Activated CD8-positive, alpha-beta T cell treated with anti-CD3 and anti-CD28 coated beads, Interleukin-2, amount 10 ng/mL, durations not matched to agents 7 days and 5 days (primary cell): ENCODE results near the gene PCGF1. TPM values are rescaled to one million over a fixed set of nuclear protein-coding genes. Genes with fewer than 3 reads are reported as not detected.
"Not testable (repeated sequence)": the region's sequence is repeated elsewhere in the genome, so short reads cannot be mapped to it uniquely, and the experiment has no call there.

ENCODE experiments used
- ATAC-seq: fragments of 150-1000 bp; cut with Tn5 transposase; one replicate; pipeline ENCODE4 v1.10.0; 2021; ENCODE audit warnings: moderate library complexity
- CTCF ChIA-PET: fragments of 350-600 bp; sonication (Branson Sonifier 250); formaldehyde crosslinking; loops from one replicate; lab custom pipeline; 2021; ENCODE audit warnings: antibody characterized with exemption; lab: Charles Lee
- POLR2A ChIA-PET: fragments of 350-600 bp; sonication (Branson Sonifier 250); formaldehyde crosslinking; loops from one replicate; lab custom pipeline; 2021; ENCODE audit warnings: antibody characterized with exemption; lab: Charles Lee
- DNase-seq: peaks from one replicate; pipeline ENCODE4 v3.0.0-alpha.2; 2020
- H3K27ac Mint-ChIP-seq: one replicate; pipeline ENCODE4 v1.8.0; 2021; ENCODE audit warnings: mild to moderate bottlenecking, mixed read lengths
- H3K27me3 Mint-ChIP-seq: one replicate; pipeline ENCODE4 v1.8.0; 2021; ENCODE audit warnings: low read depth, mixed read lengths
- H3K36me3 Mint-ChIP-seq: one replicate; pipeline ENCODE4 v1.8.0; 2021; ENCODE audit warnings: low read depth, mixed read lengths
- H3K4me1 Mint-ChIP-seq: one replicate; pipeline ENCODE4 v1.8.0; 2021; ENCODE audit warnings: low read depth, mixed read lengths
- H3K4me3 Mint-ChIP-seq: one replicate; pipeline ENCODE4 v1.8.0; 2021; ENCODE audit warnings: mild to moderate bottlenecking, mixed read lengths
- H3K9me3 Mint-ChIP-seq: one replicate; pipeline ENCODE4 v1.8.0; 2022; ENCODE audit warnings: mixed read lengths; ENCODE audit not compliant: insufficient read depth
- total RNA-seq, 2 experiments: library from RNA; stranded (reverse); gene quantifications; one replicate each; pipeline ENCODE4 v1.2.3, GENCODE V29; 2021

Gene PCGF1
- total RNA-seq, 2 experiments from 2014 or later, result 20.3 to 28.5 TPM

DNA sequence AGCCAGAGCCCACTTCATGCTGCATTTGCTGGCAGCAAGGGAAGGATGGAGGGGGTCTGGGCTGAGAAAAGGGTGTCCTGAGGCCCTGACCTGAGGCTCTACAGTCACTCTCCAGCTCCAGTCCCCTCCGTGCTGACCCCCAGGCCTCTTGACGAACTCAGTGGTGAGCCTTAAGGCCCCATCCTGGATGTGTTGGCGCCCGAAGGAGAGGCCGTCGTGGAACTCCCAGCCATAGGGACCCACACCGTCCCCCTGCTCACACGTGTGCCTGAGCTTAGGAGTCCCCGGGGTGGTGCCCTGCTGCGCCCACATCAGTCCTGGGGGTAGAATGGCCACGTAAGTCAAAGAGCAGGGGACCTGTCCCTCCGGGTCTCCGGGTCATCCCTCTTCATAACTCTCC lies 43.1 kb downstream of the PCGF1 start:
- ChIA-PET CTCF (interaction anchor here (1.0 to 1.7 kb wide), 4 partner anchors 17 to 123 kb away, joined by 3 to 4 read pairs (median 4); no protein-coding TSS in a partner anchor), POLR2A (interaction anchor here (1.1 to 1.5 kb wide), 4 partner anchors 19 to 727 kb away, joined by 3 to 11 read pairs (median 3); partner anchors contain the start of genes AUP1, CCDC142, HTRA2 and TPRKB)
- DNase-seq (no peak), ATAC-seq (peak; percentile 3)
- no peaks in the 10 kb centered on the region for H3K9me3 Mint-ChIP-seq
- H3K27me3 Mint-ChIP-seq, result no peaks in the 10 kb centered on the region
- peaks cover 38% of the 10 kb centered on the region for H3K4me1 Mint-ChIP-seq
- H3K36me3 Mint-ChIP-seq, result peaks cover 18% of the 10 kb centered on the region
- H3K4me3 Mint-ChIP-seq, result peak overlapping the region; percentile 96
- peak overlapping the region; percentile 86 for H3K27ac Mint-ChIP-seq

DNA sequence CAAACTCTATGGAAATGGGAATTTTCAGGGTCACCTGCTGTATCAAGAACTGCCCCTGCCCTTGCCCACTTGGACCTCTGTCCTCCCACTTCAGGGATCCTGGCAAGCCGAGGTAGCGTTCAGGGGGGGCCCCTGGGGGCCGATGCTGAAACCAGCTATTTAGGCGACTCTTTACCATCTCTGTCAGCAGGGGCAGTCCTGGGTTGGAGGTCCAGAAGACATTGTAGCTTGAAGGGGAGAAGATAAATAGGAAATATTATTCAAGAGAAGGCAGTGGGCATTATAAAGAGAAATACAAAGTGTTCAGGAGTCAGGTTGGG lies 44.7 kb downstream of the PCGF1 start:
- ChIA-PET POLR2A (interaction anchor here (1.0 to 2.6 kb wide), 2 partner anchors 9 to 10 kb away, joined by 3 to 12 read pairs; partner anchors contain the start of gene MRPL53), CTCF (no interaction called here)
- H3K27ac Mint-ChIP-seq, result no peak overlapping the region
- ATAC-seq (no peak), DNase-seq (no peak)
- H3K4me1 Mint-ChIP-seq, result peaks cover 43% of the 10 kb centered on the region
- H3K27me3 Mint-ChIP-seq, result no peaks in the 10 kb centered on the region
- no peaks in the 10 kb centered on the region for H3K9me3 Mint-ChIP-seq
- H3K36me3 Mint-ChIP-seq, result peaks cover 19% of the 10 kb centered on the region
- H3K4me3 Mint-ChIP-seq, result no peak overlapping the region

DNA sequence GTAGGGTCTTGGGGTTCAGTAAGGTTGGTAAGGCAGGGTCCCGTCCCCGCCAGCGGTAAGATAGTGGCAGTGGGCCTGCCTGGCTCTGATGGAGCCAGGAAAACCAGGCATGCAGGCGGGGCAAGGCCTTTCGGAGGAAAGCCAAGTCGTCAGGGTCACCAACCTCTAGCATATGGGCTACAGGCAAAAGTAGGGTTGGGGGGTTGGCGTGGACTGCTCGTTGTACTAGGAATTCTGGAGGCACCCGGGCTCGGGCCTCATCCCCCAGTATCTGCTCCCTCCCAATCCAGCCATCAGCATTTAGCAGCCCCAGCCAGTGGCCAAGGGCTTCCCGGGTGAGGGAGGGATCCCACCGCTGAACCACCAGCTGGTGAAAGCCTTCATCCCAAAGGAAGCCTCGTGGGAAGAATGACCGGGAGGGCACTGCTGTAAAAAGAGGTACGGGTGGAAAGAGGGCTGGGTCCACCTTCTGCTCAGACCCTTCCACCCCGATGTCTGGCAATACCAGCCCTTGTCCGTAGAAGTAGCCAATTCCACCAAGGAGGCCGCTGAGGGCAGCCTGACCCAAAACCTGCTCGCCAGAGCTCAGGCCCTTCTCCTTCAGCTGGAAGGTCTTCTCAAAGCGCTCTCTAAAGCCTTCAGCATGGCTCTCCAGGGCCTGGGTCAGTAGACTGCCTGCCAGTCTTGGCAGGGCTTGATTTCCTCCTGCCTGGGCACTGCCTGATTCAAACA lies 45.3 kb downstream of the PCGF1 start:
- H3K36me3 Mint-ChIP-seq, result peaks cover 20% of the 10 kb centered on the region
- no peaks in the 10 kb centered on the region for H3K27me3 Mint-ChIP-seq
- CTCF ChIA-PET, result interaction anchor here (0.7 to 1.0 kb wide), 4 partner anchors 31 to 126 kb away, joined by 3 to 6 read pairs (median 4); no protein-coding TSS in a partner anchor
- no peak overlapping the region for H3K27ac Mint-ChIP-seq
- no peak for DNase-seq
- POLR2A ChIA-PET, result interaction anchor here (0.7 to 2.6 kb wide), 4 partner anchors 9 to 20 kb away, joined by 3 to 12 read pairs (median 3); partner anchors contain the start of gene MRPL53
- peaks cover 42% of the 10 kb centered on the region for H3K4me1 Mint-ChIP-seq
- no peaks in the 10 kb centered on the region for H3K9me3 Mint-ChIP-seq
- ATAC-seq, result no peak
- no peak overlapping the region for H3K4me3 Mint-ChIP-seq

DNA sequence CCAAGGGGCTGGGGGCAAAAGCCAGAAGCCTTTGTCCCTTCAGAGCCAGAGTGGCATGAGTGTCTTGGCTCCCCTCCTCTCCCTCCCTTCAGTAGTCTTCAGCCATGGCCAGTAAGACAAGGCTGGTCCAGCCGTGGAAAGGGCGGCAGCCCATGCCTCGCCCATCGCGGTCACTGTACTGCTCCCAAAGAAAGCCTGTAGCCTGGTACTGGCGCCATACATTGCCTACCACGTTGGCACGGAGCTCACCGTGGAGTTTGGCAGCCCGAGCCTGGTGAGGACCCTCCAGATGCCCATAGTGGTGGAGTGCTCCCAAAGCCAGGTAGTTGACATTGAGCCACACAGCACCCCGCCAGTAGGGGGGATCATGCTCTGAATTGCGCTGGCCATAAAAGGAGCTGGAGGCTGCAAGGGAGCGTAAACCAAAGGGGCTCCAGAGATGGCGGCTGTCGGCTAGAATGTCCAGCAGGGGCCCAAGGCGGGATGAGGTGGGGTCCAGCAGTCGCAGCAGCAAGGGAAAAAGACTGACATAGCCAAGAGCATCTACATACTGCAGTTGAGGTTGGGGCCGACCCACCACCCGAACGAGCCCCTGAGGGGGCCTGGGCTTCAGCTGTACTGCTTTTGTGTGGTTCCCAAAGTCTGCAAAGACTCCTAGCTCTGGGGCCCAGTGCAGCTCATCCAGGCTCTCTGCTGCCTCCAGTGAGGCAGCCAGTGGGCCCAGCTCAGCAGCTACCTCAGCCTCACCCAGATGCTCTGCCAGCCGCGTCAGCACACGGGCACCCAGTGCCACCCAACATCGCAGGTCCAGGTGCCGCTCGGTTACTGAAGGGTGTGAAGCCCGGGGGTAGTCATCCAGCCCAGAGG lies 46.1 kb downstream of the PCGF1 start:
- peaks cover 26% of the 10 kb centered on the region for H3K36me3 Mint-ChIP-seq
- no peaks in the 10 kb centered on the region for H3K9me3 Mint-ChIP-seq
- DNase-seq, result no peak
- H3K4me1 Mint-ChIP-seq, result peaks cover 50% of the 10 kb centered on the region
- ChIA-PET CTCF (interaction anchor here (0.7 to 1.0 kb wide), 4 partner anchors 30 to 127 kb away, joined by 3 to 6 read pairs (median 4); no protein-coding TSS in a partner anchor), POLR2A (interaction anchor here (0.7 to 2.6 kb wide), 3 partner anchors 12 to 20 kb away, joined by 3 to 12 read pairs (median 3); partner anchors contain the start of gene MRPL53)
- H3K27me3 Mint-ChIP-seq, result no peaks in the 10 kb centered on the region
- no peak overlapping the region for H3K4me3 Mint-ChIP-seq
- H3K27ac Mint-ChIP-seq, result peak overlapping the region; percentile 30
- no peak for ATAC-seq

DNA sequence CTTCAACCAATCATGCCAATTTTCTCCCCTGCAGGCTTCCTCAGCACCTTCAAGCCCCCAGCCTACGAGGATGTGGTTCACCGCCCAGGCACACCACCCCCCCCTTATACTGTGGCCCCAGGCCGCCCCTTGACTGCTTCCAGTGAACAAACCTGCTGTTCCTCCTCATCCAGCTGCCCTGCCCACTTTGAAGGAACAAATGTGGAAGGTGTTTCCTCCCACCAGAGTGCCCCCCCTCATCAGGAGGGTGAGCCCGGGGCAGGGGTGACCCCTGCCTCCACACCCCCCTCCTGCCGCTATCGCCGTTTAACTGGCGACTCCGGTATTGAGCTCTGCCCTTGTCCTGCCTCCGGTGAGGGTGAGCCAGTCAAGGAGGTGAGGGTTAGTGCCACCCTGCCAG lies 47.3 kb downstream of the PCGF1 start:
- not testable (repeated sequence) for H3K9me3 Mint-ChIP-seq, DNase-seq, H3K27me3 Mint-ChIP-seq, ATAC-seq
- peaks cover 34% of the 10 kb centered on the region for H3K36me3 Mint-ChIP-seq
- peak overlapping the region; percentile 52 for H3K27ac Mint-ChIP-seq
- POLR2A ChIA-PET, result interaction anchor here (2.6 kb wide), 2 partner anchors 13 to 70 kb away, joined by 12 to 24 read pairs; partner anchors contain the start of genes AUP1, HTRA2 and MRPL53
- peaks cover 59% of the 10 kb centered on the region for H3K4me1 Mint-ChIP-seq
- peak overlapping the region; percentile 99 for H3K4me3 Mint-ChIP-seq
- CTCF ChIA-PET, result interaction anchor here (2.2 kb wide), 1 partner anchor 16 kb away, joined by 11 read pairs; no protein-coding TSS in a partner anchor

DNA sequence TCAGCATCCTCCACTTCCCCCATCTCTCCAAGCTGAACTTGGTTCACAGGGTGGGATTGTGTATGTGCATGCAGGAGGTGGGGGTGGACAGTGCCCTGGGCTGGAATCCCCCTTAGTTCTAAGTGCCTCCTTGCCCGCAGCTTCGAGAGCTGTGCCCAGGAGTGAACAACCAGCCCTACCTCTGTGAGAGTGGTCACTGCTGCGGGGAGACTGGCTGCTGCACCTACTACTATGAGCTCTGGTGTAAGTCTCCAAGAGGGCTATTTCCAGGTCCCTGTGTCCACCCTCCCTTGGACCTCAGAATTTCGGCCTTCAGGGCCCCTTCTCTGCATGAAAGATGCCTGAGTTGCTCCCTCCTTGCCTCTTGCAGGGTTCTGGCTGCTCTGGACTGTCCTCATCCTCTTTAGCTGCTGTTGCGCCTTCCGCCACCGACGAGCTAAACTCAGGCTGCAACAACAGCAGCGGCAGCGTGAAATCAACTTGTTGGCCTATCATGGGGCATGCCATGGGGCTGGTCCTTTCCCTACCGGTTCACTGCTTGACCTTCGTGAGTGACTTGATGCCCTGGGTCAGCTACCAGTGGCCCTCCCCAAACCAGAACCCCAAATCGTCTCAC lies 47.9 kb downstream of the PCGF1 start:
- Mint-ChIP-seq H3K27ac (peak overlapping the region; percentile 98), H3K36me3 (peaks cover 37% of the 10 kb centered on the region), H3K4me3 (peak overlapping the region; percentile 99), H3K4me1 (peaks cover 64% of the 10 kb centered on the region)
- not testable (repeated sequence) for DNase-seq, H3K27me3 Mint-ChIP-seq, H3K9me3 Mint-ChIP-seq, ATAC-seq
- ChIA-PET POLR2A (interaction anchor here (0.8 to 3.1 kb wide), 6 partner anchors 8 to 71 kb away, joined by 3 to 33 read pairs (median 20); partner anchors contain the start of genes AUP1, CCDC142, HTRA2 and MRPL53), CTCF (interaction anchor here (1.0 to 2.8 kb wide), 8 partner anchors 12 to 128 kb away, joined by 3 to 14 read pairs (median 8); partner anchors contain the start of genes AUP1, HTRA2 and MRPL53)

DNA sequence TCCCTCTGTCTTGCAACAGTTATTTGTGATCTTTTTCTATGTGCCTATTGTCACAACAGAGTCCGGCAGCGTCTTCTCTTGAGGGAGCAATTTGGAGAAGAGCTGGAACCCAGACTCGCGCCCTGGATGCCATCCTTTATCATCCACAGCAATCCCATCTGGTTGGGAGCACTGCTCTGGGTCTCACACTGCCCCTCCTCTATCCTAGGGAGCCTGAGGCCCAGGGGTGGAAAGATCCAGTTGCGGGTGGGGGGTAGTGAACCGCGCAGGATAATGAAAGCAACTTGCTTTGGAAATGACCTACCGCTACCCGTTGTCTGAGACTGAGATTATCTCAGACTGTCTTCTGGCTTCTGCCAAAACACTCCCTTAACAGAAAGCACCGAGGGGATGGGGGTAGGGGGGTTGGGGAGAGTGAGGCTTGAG lies 48.5 kb downstream of the PCGF1 start:
- peak overlapping the region; percentile 98 for H3K27ac Mint-ChIP-seq
- H3K36me3 Mint-ChIP-seq, result peaks cover 37% of the 10 kb centered on the region
- no peaks in the 10 kb centered on the region for H3K27me3 Mint-ChIP-seq
- no peak for ATAC-seq
- POLR2A ChIA-PET, result interaction anchor here (0.7 to 3.1 kb wide), 9 partner anchors 9 to 96 kb away, joined by 3 to 33 read pairs (median 4); partner anchors contain the start of genes AUP1, CCDC142, HTRA2 and MRPL53
- peak overlapping the region; percentile 99 for H3K4me3 Mint-ChIP-seq
- no peaks in the 10 kb centered on the region for H3K9me3 Mint-ChIP-seq
- no peak for DNase-seq
- H3K4me1 Mint-ChIP-seq, result peaks cover 62% of the 10 kb centered on the region
- CTCF ChIA-PET, result interaction anchor here (0.8 to 3.1 kb wide), 13 partner anchors 8 to 209 kb away, joined by 3 to 29 read pairs (median 4); partner anchors contain the start of genes AUP1, CCDC142, HTRA2 and MRPL53

DNA sequence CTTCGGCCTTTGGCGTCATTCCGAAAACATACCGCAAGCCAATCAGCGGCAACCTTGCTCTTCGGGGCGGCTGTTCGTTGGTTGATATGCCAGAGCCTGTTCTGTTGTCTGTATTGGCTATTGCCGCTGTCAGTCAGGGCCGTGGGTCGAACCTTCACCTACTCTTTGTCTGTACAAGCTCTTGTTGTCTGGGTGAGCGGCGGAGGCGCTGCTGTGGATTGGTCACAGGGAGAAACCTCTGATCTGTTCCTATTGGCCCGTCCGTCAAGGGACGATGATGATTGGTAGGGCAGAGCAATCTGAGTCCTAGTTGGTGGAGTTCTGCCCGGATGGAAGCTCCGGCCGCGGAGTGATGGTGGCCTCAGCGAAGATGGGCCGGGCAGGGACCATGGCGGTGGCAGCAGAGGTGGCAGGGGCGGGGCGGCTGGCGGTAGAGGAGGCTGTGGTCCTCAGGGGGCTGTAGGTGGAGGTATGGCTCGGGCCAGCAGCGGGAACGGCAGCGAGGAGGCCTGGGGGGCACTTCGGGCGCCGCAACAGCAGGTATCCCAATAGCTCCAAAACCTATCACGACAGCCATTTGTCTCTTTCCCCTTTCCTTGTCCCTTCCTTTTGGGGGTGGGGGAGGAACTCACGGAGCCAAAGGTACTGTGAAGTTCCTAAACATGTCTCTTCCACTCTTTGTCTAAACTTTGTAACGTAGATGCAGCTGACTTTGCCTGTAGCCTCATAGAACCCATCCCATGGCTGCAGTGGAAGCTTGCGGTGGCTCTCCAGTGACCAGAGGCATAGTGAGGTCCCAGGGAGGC lies 49.2 kb downstream of the PCGF1 start, which contains the start of gene WBP1:
Gene WBP1 (plus strand): TSS at position 307 of the 806 bp plus-strand sequence. CDS start 165 bp downstream, at position 472.
- H3K4me3 Mint-ChIP-seq, result peak within 1 kb of the TSS; percentile 99
- POLR2A ChIA-PET, result interaction anchor here (0.5 to 3.1 kb wide), 14 partner anchors 8 to 418 kb away, joined by 3 to 33 read pairs (median 3); partner anchors contain the start of genes AUP1, CCDC142, HTRA2 and MRPL53
- DNase-seq (peak; percentile 100), ATAC-seq (peak; percentile 91)
- H3K27ac Mint-ChIP-seq, result peak within 1 kb of the TSS; percentile 98
- peaks cover 37% of the 10 kb centered on the region for H3K36me3 Mint-ChIP-seq
- no peaks in the 10 kb centered on the region for H3K27me3 Mint-ChIP-seq
- peaks cover 59% of the 10 kb centered on the region for H3K4me1 Mint-ChIP-seq
- H3K9me3 Mint-ChIP-seq, result no peaks in the 10 kb centered on the region
- CTCF ChIA-PET, result interaction anchor here (0.8 to 3.1 kb wide), 16 partner anchors 8 to 280 kb away, joined by 3 to 29 read pairs (median 4); partner anchors contain the start of genes AUP1, C2orf81, CCDC142 and HTRA2

DNA sequence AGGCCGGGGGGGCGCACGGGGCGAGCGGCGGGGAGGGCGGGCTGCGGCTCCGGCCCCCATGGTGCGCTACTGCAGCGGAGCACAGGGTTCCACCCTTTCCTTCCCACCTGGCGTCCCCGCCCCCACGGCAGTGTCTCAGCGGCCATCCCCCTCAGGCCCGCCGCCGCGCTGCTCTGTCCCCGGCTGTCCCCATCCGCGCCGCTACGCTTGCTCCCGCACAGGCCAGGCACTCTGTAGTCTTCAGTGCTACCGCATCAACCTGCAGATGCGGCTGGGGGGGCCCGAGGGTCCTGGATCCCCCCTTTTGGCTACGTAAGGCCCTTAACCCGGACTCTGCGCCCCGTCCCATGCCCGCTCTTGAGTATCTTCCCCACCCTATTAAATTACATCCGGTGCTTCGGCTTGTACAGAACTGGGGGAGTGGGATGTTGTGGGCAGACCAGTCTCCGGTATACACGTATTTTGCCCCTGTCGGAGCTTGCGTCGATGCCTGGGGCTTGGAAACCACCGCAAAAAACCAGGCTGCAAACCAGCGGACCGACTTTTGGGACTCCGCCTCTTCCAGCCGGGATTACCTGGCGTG lies 49.9 kb downstream of the PCGF1 start:
- ChIA-PET POLR2A (interaction anchor here (0.7 to 3.1 kb wide), 13 partner anchors 10 to 279 kb away, joined by 3 to 33 read pairs (median 5); partner anchors contain the start of genes AUP1, CCDC142, HTRA2 and MOB1A), CTCF (interaction anchor here (1.0 to 3.9 kb wide), 12 partner anchors 15 to 279 kb away, joined by 3 to 29 read pairs (median 8); partner anchors contain the start of genes AUP1, C2orf81, CCDC142 and HTRA2)
- H3K27ac Mint-ChIP-seq, result peak overlapping the region; percentile 98

More for the DNA sequence above, 49.9 kb downstream of the PCGF1 start:
- ATAC-seq (peak; percentile 48), DNase-seq (peak; percentile 89)
- Mint-ChIP-seq H3K4me3 (peak overlapping the region; percentile 99), H3K27me3 (no peaks in the 10 kb centered on the region), H3K9me3 (no peaks in the 10 kb centered on the region), H3K36me3 (peaks cover 31% of the 10 kb centered on the region), H3K4me1 (peaks cover 59% of the 10 kb centered on the region)
